Osteocyte (in vitro differentiated cells): Measurements from ENCODE around the gene WTAP. TPM values are rescaled to one million over a fixed set of nuclear protein-coding genes. Genes with fewer than 3 reads are reported as not detected.

Source experiments
- DNase-seq: peaks from one replicate; pipeline ENCODE4 v3.0.0; 2021; ENCODE audit warnings: mixed read lengths; ENCODE audit not compliant: unreplicated experiment; ENCODE audit errors: extremely low spot score
- H3K27ac Mint-ChIP-seq: one replicate; pipeline ENCODE4 v1.8.0; 2021; ENCODE audit warnings: mild to moderate bottlenecking, mixed read lengths; ENCODE audit not compliant: unreplicated experiment
- H3K27me3 Mint-ChIP-seq: one replicate; pipeline ENCODE4 v1.8.0; 2021; ENCODE audit warnings: mixed read lengths; ENCODE audit not compliant: unreplicated experiment
- H3K36me3 Mint-ChIP-seq: one replicate; pipeline ENCODE4 v1.8.0; 2021; ENCODE audit warnings: mixed read lengths; ENCODE audit not compliant: unreplicated experiment
- H3K4me1 Mint-ChIP-seq: one replicate; pipeline ENCODE4 v1.8.0; 2021; ENCODE audit warnings: mixed read lengths; ENCODE audit not compliant: unreplicated experiment
- H3K4me3 Mint-ChIP-seq: one replicate; pipeline ENCODE4 v1.8.0; 2021; ENCODE audit warnings: mild to moderate bottlenecking, moderate library complexity, mixed read lengths; ENCODE audit not compliant: unreplicated experiment
- H3K9me3 Mint-ChIP-seq: one replicate; pipeline ENCODE4 v1.8.0; 2021; ENCODE audit warnings: mixed read lengths; ENCODE audit not compliant: unreplicated experiment
- CTCF ChIP-seq: fragments of 200-600 bp; sonication (generic); IDR thresholded peaks from 2 replicates; pipeline ENCODE4 v1.5.0; 2021; ENCODE audit warnings: antibody characterized with exemption, mild to moderate bottlenecking, moderate library complexity
- total RNA-seq: library from RNA; stranded (reverse); gene quantifications from 2 replicates; pipeline ENCODE4 v1.2.1, GENCODE V29; 2021

WTAP gene
- total RNA-seq, 1 donor from 2014 or later: 83.7 TPM

- H3K36me3 Mint-ChIP-seq: peaks cover 35% of the 10 kb centered on the region
- H3K27ac Mint-ChIP-seq: no peak overlapping the region
- no peaks in the 10 kb centered on the region for H3K9me3 Mint-ChIP-seq
These were observed 31.0 kb downstream of the WTAP start for GRCh38 chr6:159758031-159759001.

GRCh38 chr6:159759645-159760044 lies 32.3 kb downstream of the WTAP start:
- TF ChIP-seq CTCF: no peak
- peaks cover 29% of the 10 kb centered on the region for H3K36me3 Mint-ChIP-seq
- H3K27ac Mint-ChIP-seq: peak overlapping the region; percentile 98
- H3K4me3 Mint-ChIP-seq: peak overlapping the region; percentile 3
- H3K27me3 Mint-ChIP-seq: no peaks in the 10 kb centered on the region
- H3K9me3 Mint-ChIP-seq: no peaks in the 10 kb centered on the region
- DNase-seq: no peak
- peaks cover 25% of the 10 kb centered on the region for H3K4me1 Mint-ChIP-seq

More at GRCh38 chr6:159758031-159759001, 31.0 kb downstream of the WTAP start:
- TF ChIP-seq CTCF: no peak
- no peak for DNase-seq
- no peaks in the 10 kb centered on the region for H3K27me3 Mint-ChIP-seq
- peaks cover 25% of the 10 kb centered on the region for H3K4me1 Mint-ChIP-seq
- H3K4me3 Mint-ChIP-seq: no peak overlapping the region

GRCh38 chr6:159760602-159761057 lies 33.3 kb downstream of the WTAP start:
- peaks cover 25% of the 10 kb centered on the region for H3K36me3 Mint-ChIP-seq
- no peaks in the 10 kb centered on the region for H3K27me3 Mint-ChIP-seq
- H3K4me3 Mint-ChIP-seq: peak overlapping the region; percentile 92
- no peak for TF ChIP-seq CTCF
- peak overlapping the region; percentile 98 for H3K27ac Mint-ChIP-seq
- peaks cover 25% of the 10 kb centered on the region for H3K4me1 Mint-ChIP-seq
- H3K9me3 Mint-ChIP-seq: no peaks in the 10 kb centered on the region
- DNase-seq: no peak

- Mint-ChIP-seq H3K36me3 (peaks cover 18% of the 10 kb centered on the region), H3K4me1 (peaks cover 25% of the 10 kb centered on the region), H3K27me3 (no peaks in the 10 kb centered on the region), H3K9me3 (no peaks in the 10 kb centered on the region), H3K27ac (peak overlapping the region; percentile 98), H3K4me3 (peak overlapping the region; percentile 92)
- DNase-seq: no peak
- no peak for TF ChIP-seq CTCF
These were observed 34.0 kb downstream of the WTAP start for GRCh38 chr6:159761129-159761872.
